ENCODE results near the gene PTH. TPM values are rescaled to one million over a fixed set of nuclear protein-coding genes. Genes with fewer than 3 reads are reported as not detected.

The PTH gene
- total RNA-seq, 1 donor from 2014 or later, result not detected

DNA sequence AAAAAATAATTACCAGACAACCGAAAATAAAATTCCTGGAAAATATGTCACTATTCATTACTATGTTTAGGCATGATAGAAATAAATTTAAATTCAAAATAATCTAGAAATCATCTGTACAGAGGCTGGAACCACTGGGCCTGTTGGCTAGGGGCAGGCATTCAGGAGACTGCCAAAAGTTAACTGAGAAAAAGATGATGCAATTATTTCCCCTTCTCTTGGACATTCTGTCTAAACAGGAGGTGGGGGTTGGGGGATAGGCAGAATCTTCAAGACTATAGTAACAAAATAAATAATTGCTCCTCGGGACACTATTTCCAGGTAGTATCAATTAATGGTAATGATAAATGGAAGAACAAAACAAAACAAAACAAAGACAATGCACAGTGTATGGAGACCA, 46.9 kb downstream of the PTH start:
- peaks cover 63% of the 10 kb centered on the region for H4K20me1 ChIP-seq (ENCODE audit: insufficient read depth, low read length)
- peaks cover 26% of the 10 kb centered on the region for H3K4me1 Mint-ChIP-seq (ENCODE audit: low read depth, unreplicated experiment)

DNA sequence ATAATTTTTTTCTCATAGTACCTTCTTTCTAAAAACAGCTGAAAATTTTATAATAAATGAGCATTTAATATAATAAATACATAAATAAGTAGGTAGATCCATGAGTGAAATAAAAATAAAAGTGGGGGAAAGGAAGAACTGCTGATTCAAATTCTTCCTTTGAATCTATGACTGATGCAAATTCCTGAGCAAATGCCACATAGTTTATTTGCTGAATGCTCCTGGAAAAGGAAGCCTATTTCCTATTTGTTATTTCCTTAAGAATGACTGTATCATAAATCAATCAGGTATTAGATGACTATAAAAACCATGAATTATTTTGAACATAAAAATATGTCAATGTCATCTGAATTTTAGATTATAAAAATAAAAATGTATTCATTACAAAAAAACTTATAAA, 49.4 kb downstream of the PTH start:
- Histone ChIP-seq H2AFZ (ENCODE audit: low read depth, low read length) (no peak overlapping the region), H3K36me3 (ENCODE audit: insufficient read depth, low read length) (no peaks in the 10 kb centered on the region), H3K27me3 (ENCODE audit: insufficient read depth, low read length) (no peaks in the 10 kb centered on the region), H3K4me1 (ENCODE audit: insufficient read depth, low read length) (peaks cover 4% of the 10 kb centered on the region), H3K27ac (ENCODE audit: low read depth, low read length) (no peak overlapping the region), H3K9me3 (ENCODE audit: insufficient read depth, low read depth, low read length) (no peaks in the 10 kb centered on the region), H4K20me1 (ENCODE audit: insufficient read depth, low read length) (peaks cover 47% of the 10 kb centered on the region), H3K4me3 (ENCODE audit: insufficient read depth, low read depth, low read length) (no peak overlapping the region), H3K9ac (ENCODE audit: low read length) (no peak overlapping the region), H3K4me2 (ENCODE audit: low read length) (no peak overlapping the region), H3K79me2 (ENCODE audit: insufficient read depth, low read length) (peaks cover 100% of the 10 kb centered on the region)
- H3K9me3 Mint-ChIP-seq (ENCODE audit: unreplicated experiment), result no peaks in the 10 kb centered on the region
- no peaks in the 10 kb centered on the region for H3K27me3 Mint-ChIP-seq (ENCODE audit: low read depth, unreplicated experiment)
- FAIRE-seq (peak; percentile 92), DNase-seq (ENCODE audit: low read depth) (peak; percentile 44)
- H3K27ac Mint-ChIP-seq (ENCODE audit: unreplicated experiment), result no peak overlapping the region
- peaks cover 26% of the 10 kb centered on the region for H3K4me1 Mint-ChIP-seq (ENCODE audit: low read depth, unreplicated experiment)
- H3K36me3 Mint-ChIP-seq (ENCODE audit: low read depth, unreplicated experiment), result peaks cover 2% of the 10 kb centered on the region
- no peak for TF ChIP-seq EZH2 (IDR thresholded peaks at IDR 0.05; ENCODE audit: insufficient read depth, low read length)
- TF ChIP-seq, protein P1, sequence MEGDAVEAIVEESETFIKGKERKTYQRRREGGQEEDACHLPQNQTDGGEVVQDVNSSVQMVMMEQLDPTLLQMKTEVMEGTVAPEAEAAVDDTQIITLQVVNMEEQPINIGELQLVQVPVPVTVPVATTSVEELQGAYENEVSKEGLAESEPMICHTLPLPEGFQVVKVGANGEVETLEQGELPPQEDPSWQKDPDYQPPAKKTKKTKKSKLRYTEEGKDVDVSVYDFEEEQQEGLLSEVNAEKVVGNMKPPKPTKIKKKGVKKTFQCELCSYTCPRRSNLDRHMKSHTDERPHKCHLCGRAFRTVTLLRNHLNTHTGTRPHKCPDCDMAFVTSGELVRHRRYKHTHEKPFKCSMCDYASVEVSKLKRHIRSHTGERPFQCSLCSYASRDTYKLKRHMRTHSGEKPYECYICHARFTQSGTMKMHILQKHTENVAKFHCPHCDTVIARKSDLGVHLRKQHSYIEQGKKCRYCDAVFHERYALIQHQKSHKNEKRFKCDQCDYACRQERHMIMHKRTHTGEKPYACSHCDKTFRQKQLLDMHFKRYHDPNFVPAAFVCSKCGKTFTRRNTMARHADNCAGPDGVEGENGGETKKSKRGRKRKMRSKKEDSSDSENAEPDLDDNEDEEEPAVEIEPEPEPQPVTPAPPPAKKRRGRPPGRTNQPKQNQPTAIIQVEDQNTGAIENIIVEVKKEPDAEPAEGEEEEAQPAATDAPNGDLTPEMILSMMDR (IDR thresholded peaks at IDR 0.05; ENCODE audit: insufficient read depth, low read depth, low read length), result no peak
- H3K4me3 Mint-ChIP-seq (ENCODE audit: unreplicated experiment), result no peak overlapping the region

More for the DNA sequence above, 46.9 kb downstream of the PTH start:
- H3K9me3 Mint-ChIP-seq (ENCODE audit: unreplicated experiment), result no peaks in the 10 kb centered on the region
- no peak overlapping the region for H3K4me3 Mint-ChIP-seq (ENCODE audit: unreplicated experiment)
- no peaks in the 10 kb centered on the region for H3K27me3 ChIP-seq (ENCODE audit: insufficient read depth, low read length)
- DNase-seq (ENCODE audit: low read depth), result peak; percentile 26
- H3K27me3 Mint-ChIP-seq (ENCODE audit: low read depth, unreplicated experiment), result no peaks in the 10 kb centered on the region
- H3K36me3 Mint-ChIP-seq (ENCODE audit: low read depth, unreplicated experiment), result peaks cover 2% of the 10 kb centered on the region
- no peak overlapping the region for H2AFZ ChIP-seq (ENCODE audit: low read depth, low read length)
- peaks cover 4% of the 10 kb centered on the region for H3K4me1 ChIP-seq (ENCODE audit: insufficient read depth, low read length)
- no peak for TF ChIP-seq EZH2 (IDR thresholded peaks at IDR 0.05; ENCODE audit: insufficient read depth, low read length)
- TF ChIP-seq, protein P1 (IDR thresholded peaks at IDR 0.05; ENCODE audit: insufficient read depth, low read depth, low read length), result no peak
- H3K9me3 ChIP-seq (ENCODE audit: insufficient read depth, low read depth, low read length), result no peaks in the 10 kb centered on the region
- no peaks in the 10 kb centered on the region for H3K36me3 ChIP-seq (ENCODE audit: insufficient read depth, low read length)
- H3K4me2 ChIP-seq (ENCODE audit: low read length), result no peak overlapping the region
- H3K4me3 ChIP-seq (ENCODE audit: insufficient read depth, low read depth, low read length), result no peak overlapping the region
- H3K79me2 ChIP-seq (ENCODE audit: insufficient read depth, low read length), result peaks cover 100% of the 10 kb centered on the region
- FAIRE-seq, result no peak
- H3K27ac Mint-ChIP-seq (ENCODE audit: unreplicated experiment), result peak overlapping the region; percentile 71
- no peak overlapping the region for H3K27ac ChIP-seq (ENCODE audit: low read depth, low read length)
- no peak overlapping the region for H3K9ac ChIP-seq (ENCODE audit: low read length)

DNA sequence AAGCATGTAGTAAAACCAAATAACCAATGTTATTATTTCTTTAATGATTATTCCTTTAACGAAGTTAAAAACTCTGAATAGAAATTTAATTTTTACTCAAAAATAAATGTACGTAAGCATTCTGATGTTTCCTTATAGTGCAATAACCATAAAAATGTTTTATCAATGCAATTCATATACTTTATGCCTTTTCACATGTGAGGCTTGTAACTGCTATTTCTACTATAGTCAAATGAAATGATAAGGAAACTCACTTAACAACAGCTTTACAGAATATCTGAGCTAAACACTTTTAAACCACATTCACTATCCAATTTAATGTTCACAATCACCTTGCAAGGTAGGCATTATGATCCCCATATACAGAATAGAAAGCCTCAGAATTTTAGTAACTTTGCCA, 50.2 kb downstream of the PTH start:
- Histone ChIP-seq H3K79me2 (ENCODE audit: insufficient read depth, low read length) (peaks cover 98% of the 10 kb centered on the region), H3K36me3 (ENCODE audit: insufficient read depth, low read length) (no peaks in the 10 kb centered on the region), H3K9ac (ENCODE audit: low read length) (no peak overlapping the region), H3K4me3 (ENCODE audit: insufficient read depth, low read depth, low read length) (no peak overlapping the region), H3K4me2 (ENCODE audit: low read length) (no peak overlapping the region), H3K4me1 (ENCODE audit: insufficient read depth, low read length) (peaks cover 4% of the 10 kb centered on the region), H3K27ac (ENCODE audit: low read depth, low read length) (no peak overlapping the region), H4K20me1 (ENCODE audit: insufficient read depth, low read length) (peaks cover 38% of the 10 kb centered on the region), H2AFZ (ENCODE audit: low read depth, low read length) (no peak overlapping the region), H3K27me3 (ENCODE audit: insufficient read depth, low read length) (no peaks in the 10 kb centered on the region), H3K9me3 (ENCODE audit: insufficient read depth, low read depth, low read length) (no peaks in the 10 kb centered on the region)
- Mint-ChIP-seq H3K36me3 (ENCODE audit: low read depth, unreplicated experiment) (peaks cover 2% of the 10 kb centered on the region), H3K4me1 (ENCODE audit: low read depth, unreplicated experiment) (peaks cover 25% of the 10 kb centered on the region), H3K4me3 (ENCODE audit: unreplicated experiment) (no peak overlapping the region), H3K9me3 (ENCODE audit: unreplicated experiment) (no peaks in the 10 kb centered on the region), H3K27ac (ENCODE audit: unreplicated experiment) (peak overlapping the region; percentile 20), H3K27me3 (ENCODE audit: low read depth, unreplicated experiment) (no peaks in the 10 kb centered on the region)
- TF ChIP-seq EZH2 (IDR thresholded peaks at IDR 0.05; ENCODE audit: insufficient read depth, low read length), result no peak
- TF ChIP-seq, protein P1 (IDR thresholded peaks at IDR 0.05; ENCODE audit: insufficient read depth, low read depth, low read length), result no peak
- FAIRE-seq (no peak), DNase-seq (ENCODE audit: low read depth) (no peak)

Measured in astrocyte (in vitro differentiated cells and primary cell).